IPS-18c (cell line): ENCODE results near the gene CERS2.
A peak's percentile ranks its signal among the peaks of the same experiment; 100 is the strongest.

Experiments
- H3K4me3 ChIP-seq: 2 replicates; pipeline ENCODE4 v1.7.0; 2013; ENCODE audit warnings: low read depth, mild to moderate bottlenecking, low read length, moderate library complexity; ENCODE audit not compliant: insufficient read depth
- H3K9me3 ChIP-seq: one replicate; pipeline ENCODE4 v1.6.1; 2013; ENCODE audit warnings: mild to moderate bottlenecking, low read length, moderate library complexity; ENCODE audit not compliant: control insufficient read depth, insufficient read depth

The CERS2 gene

GRCh38 chr1:150974580-150975478 is at the start of gene CERS2:
CERS2 (minus strand) TSS chr1:150974835; CDS start chr1:150969090, 5,745 bp downstream.
- Histone ChIP-seq H3K4me3 (peak within 1 kb of the TSS; percentile 81), H3K9me3 (no peaks in the 10 kb centered on the region)

- H3K4me3 ChIP-seq = no peak overlapping the region
- H3K9me3 ChIP-seq = no peaks in the 10 kb centered on the region
Measured at GRCh38 chr1:151013518-151013917, 38.9 kb upstream of the CERS2 start.

- H3K4me3 ChIP-seq = no peak overlapping the region
- no peaks in the 10 kb centered on the region for H3K9me3 ChIP-seq
Measured at GRCh38 chr1:151012684-151013471, 38.2 kb upstream of the CERS2 start.

GRCh38 chr1:151011154-151011850 is 36.7 kb upstream of the CERS2 start:
- Histone ChIP-seq H3K9me3 (no peaks in the 10 kb centered on the region), H3K4me3 (no peak overlapping the region)

- Histone ChIP-seq H3K9me3 (no peaks in the 10 kb centered on the region), H3K4me3 (no peak overlapping the region)
Measured at GRCh38 chr1:151010346-151010726, 35.7 kb upstream of the CERS2 start.

GRCh38 chr1:151009674-151010345 is 35.2 kb upstream of the CERS2 start:
- Histone ChIP-seq H3K4me3 (no peak overlapping the region), H3K9me3 (no peaks in the 10 kb centered on the region)

GRCh38 chr1:151009206-151009587 is 34.6 kb upstream of the CERS2 start:
- peak overlapping the region; percentile 100 for H3K4me3 ChIP-seq
- no peaks in the 10 kb centered on the region for H3K9me3 ChIP-seq

- no peaks in the 10 kb centered on the region for H3K9me3 ChIP-seq
- H3K4me3 ChIP-seq = peak within 1 kb of the TSS; percentile 100
Measured at GRCh38 chr1:151008244-151009205, 33.9 kb upstream of the CERS2 start, which contains the start of gene PRUNE1. PRUNE1 (plus strand) TSS chr1:151008449; CDS start chr1:151008633, 184 bp downstream.

- H3K4me3 ChIP-seq = peak overlapping the region; percentile 5
- H3K9me3 ChIP-seq = no peaks in the 10 kb centered on the region
Measured at GRCh38 chr1:151007853-151008243, 33.2 kb upstream of the CERS2 start.

GRCh38 chr1:151006327-151007052 is 31.9 kb upstream of the CERS2 start, which contains the start of gene MINDY1:
MINDY1 (minus strand) TSS chr1:151006902; CDS start chr1:151002617, 4,285 bp downstream.
- Histone ChIP-seq H3K4me3 (peak within 1 kb of the TSS; percentile 50), H3K9me3 (no peaks in the 10 kb centered on the region)

GRCh38 chr1:151005729-151006319 is 31.2 kb upstream of the CERS2 start:
- Histone ChIP-seq H3K4me3 (peak overlapping the region; percentile 50), H3K9me3 (peaks cover 2% of the 10 kb centered on the region)

- H3K9me3 ChIP-seq = peaks cover 2% of the 10 kb centered on the region
Measured at GRCh38 chr1:151003180-151003579, 28.5 kb upstream of the CERS2 start.

GRCh38 chr1:151002611-151003010 is 28.0 kb upstream of the CERS2 start:
- Histone ChIP-seq H3K4me3 (no peak overlapping the region), H3K9me3 (peaks cover 2% of the 10 kb centered on the region)

More at GRCh38 chr1:151003180-151003579, 28.5 kb upstream of the CERS2 start:
- H3K4me3 ChIP-seq = no peak overlapping the region

GRCh38 chr1:151002051-151002450 is 27.4 kb upstream of the CERS2 start:
- Histone ChIP-seq H3K4me3 (no peak overlapping the region), H3K9me3 (peaks cover 2% of the 10 kb centered on the region)

GRCh38 chr1:151001602-151002001 is 27.0 kb upstream of the CERS2 start:
- peaks cover 2% of the 10 kb centered on the region for H3K9me3 ChIP-seq
- no peak overlapping the region for H3K4me3 ChIP-seq
